ENCODE results near the gene BLTP2. TPM values are rescaled to one million over a fixed set of nuclear protein-coding genes. Genes with fewer than 3 reads are reported as not detected.

BLTP2 gene
- polyA plus RNA-seq, 1 of the 3 experiments (the other 2 are of a cell fraction): 46.4 TPM

GRCh38 chr17:28622186-28622585, 22.8 kb downstream of the BLTP2 start:
- POLR2A ChIA-PET: no interaction called here
- H3K9me2 ChIP-seq: no peaks in the 10 kb centered on the region
- no peaks in the 10 kb centered on the region; the same call in 1 of the 2 replicates for H3K79me2 ChIP-seq (ENCODE audit: insufficient read depth)
- H3K27ac ChIP-seq (ENCODE audit: low read depth in 2 of 2, low read length in 1 of 2): no peak overlapping the region
- no peaks in the 10 kb centered on the region for H3K27me3 ChIP-seq (ENCODE audit: insufficient read depth)
- TF ChIP-seq MEF2A (IDR thresholded peaks at IDR 0.05; ENCODE audit: borderline replicate concordance, low read depth): no peak
- H3K4me2 ChIP-seq: no peak overlapping the region
- WGBS (ENCODE audit: low lambda C conversion rate): 100% methylated on average over 3 of the region's 3 CpGs
- no peak overlapping the region for H2AFZ ChIP-seq (ENCODE audit: low read depth)
- CTCF ChIA-PET: interaction anchor here (1.2 to 7.0 kb wide), 2 partner anchors 11 to 22 kb away, joined by 6 to 37 read pairs; no protein-coding TSS in a partner anchor
- H3K36me3 ChIP-seq (replicated peaks in 1 of 2; ENCODE audit: control insufficient read depth in 1 of 2, insufficient read depth in 2 of 2, low read length in 1 of 2): peaks cover 71 to 79% of the 10 kb centered on the region in 2 experiments
- H3K9ac ChIP-seq: no peak overlapping the region
- H4K20me1 ChIP-seq (ENCODE audit: insufficient read depth): no peaks in the 10 kb centered on the region
- no peak for DNase-seq
- no peak overlapping the region for H3K4me3 ChIP-seq (ENCODE audit: low read depth in 2 of 2, low read length in 1 of 2)
- H3K4me1 ChIP-seq (ENCODE audit: control insufficient read depth in 1 of 2, insufficient read depth in 2 of 2, low read depth in 1 of 2, low read length in 1 of 2): no peaks in the 10 kb centered on the region
- no peaks in the 10 kb centered on the region for H3F3A ChIP-seq (replicated peaks; ENCODE audit: insufficient read depth)
- H3K9me3 ChIP-seq: no peaks in the 10 kb centered on the region

GRCh38 chr17:28620010-28620409, 24.9 kb downstream of the BLTP2 start:
- Histone ChIP-seq H3K9ac (no peak overlapping the region), H3K9me2 (no peaks in the 10 kb centered on the region), H3K4me1 (ENCODE audit: control insufficient read depth in 1 of 2, insufficient read depth in 2 of 2, low read depth in 1 of 2, low read length in 1 of 2) (no peaks in the 10 kb centered on the region), H3K27ac (ENCODE audit: low read depth in 2 of 2, low read length in 1 of 2) (no peak overlapping the region), H3K27me3 (ENCODE audit: insufficient read depth) (no peaks in the 10 kb centered on the region), H3K36me3 (replicated peaks in 1 of 2; ENCODE audit: control insufficient read depth in 1 of 2, insufficient read depth in 2 of 2, low read length in 1 of 2) (peaks cover 79 to 88% of the 10 kb centered on the region in 2 experiments), H4K20me1 (ENCODE audit: insufficient read depth) (no peaks in the 10 kb centered on the region), H3K4me2 (no peak overlapping the region), H3K9me3 (no peaks in the 10 kb centered on the region), H3K4me3 (ENCODE audit: low read depth in 2 of 2, low read length in 1 of 2) (no peak overlapping the region; a peak in 1 of 4 replicates), H3F3A (replicated peaks; ENCODE audit: insufficient read depth) (no peaks in the 10 kb centered on the region), H3K79me2 (ENCODE audit: insufficient read depth) (no peaks in the 10 kb centered on the region; the same call in 1 of the 2 replicates), H2AFZ (ENCODE audit: low read depth) (no peak overlapping the region)
- TF ChIP-seq RXRA (IDR thresholded peaks at IDR 0.05; ENCODE audit: borderline replicate concordance, low read depth) (no peak), FOXJ3 (CRISPR knock-in tag; IDR thresholded peaks at IDR 0.05) (no peak), POLR2AphosphoS5 (IDR thresholded peaks at IDR 0.05; ENCODE audit: low read depth, low read length) (no peak)
- WGBS (ENCODE audit: low lambda C conversion rate): 66% methylated on average over 2 of the region's 2 CpGs
- ChIA-PET POLR2A (no interaction called here), CTCF (interaction anchor here (7.0 kb wide), 1 partner anchor 8 kb away, joined by 37 read pairs; no protein-coding TSS in a partner anchor)
- DNase-seq: no peak

DNA sequence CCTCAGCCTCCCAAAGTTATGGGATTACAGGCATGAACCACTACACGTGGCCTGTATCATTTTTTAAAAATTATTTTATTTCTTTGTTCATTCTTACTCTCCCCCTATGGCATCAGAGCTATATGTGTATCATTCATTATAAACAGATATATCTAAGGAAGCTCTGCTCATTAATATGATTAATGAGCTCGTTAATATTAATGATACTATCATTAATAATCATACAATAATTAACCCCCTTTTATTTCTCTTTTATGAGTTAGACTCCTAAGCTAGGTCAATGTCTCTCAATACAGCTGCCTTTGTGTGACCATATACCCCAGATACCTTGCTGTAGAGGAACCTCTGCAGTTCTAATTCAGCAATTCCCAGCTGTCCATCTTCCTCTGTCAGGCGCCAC, 26.5 kb downstream of the BLTP2 start:
- no peak for DNase-seq
- Histone ChIP-seq H3K4me3 (ENCODE audit: low read depth in 2 of 2, low read length in 1 of 2) (no peak overlapping the region), H4K20me1 (ENCODE audit: insufficient read depth) (no peaks in the 10 kb centered on the region), H3K4me1 (ENCODE audit: control insufficient read depth in 1 of 2, insufficient read depth in 2 of 2, low read depth in 1 of 2, low read length in 1 of 2) (no peaks in the 10 kb centered on the region), H3K9ac (no peak overlapping the region), H3K79me2 (ENCODE audit: insufficient read depth) (no peaks in the 10 kb centered on the region; the same call in 1 of the 2 replicates), H3K4me2 (no peak overlapping the region), H3K27ac (ENCODE audit: low read depth in 2 of 2, low read length in 1 of 2) (no peak overlapping the region), H3K36me3 (replicated peaks in 1 of 2; ENCODE audit: control insufficient read depth in 1 of 2, insufficient read depth in 2 of 2, low read length in 1 of 2) (peaks cover 71 to 88% of the 10 kb centered on the region in 2 experiments), H3K9me2 (no peaks in the 10 kb centered on the region), H3F3A (replicated peaks; ENCODE audit: insufficient read depth) (no peaks in the 10 kb centered on the region), H3K9me3 (no peaks in the 10 kb centered on the region), H2AFZ (ENCODE audit: low read depth) (no peak overlapping the region), H3K27me3 (ENCODE audit: insufficient read depth) (no peaks in the 10 kb centered on the region)
- POLR2A ChIA-PET: no interaction called here
- CTCF ChIA-PET: interaction anchor here (0.6 to 7.0 kb wide), 6 partner anchors 7 to 71 kb away, joined by 3 to 37 read pairs (median 4); no protein-coding TSS in a partner anchor
- TF ChIP-seq JUND (IDR thresholded peaks at IDR 0.05) (no peak), FOSL2 (IDR thresholded peaks at IDR 0.05; ENCODE audit: borderline replicate concordance, low read depth) (no peak), GATA2 (CRISPR knock-in tag; IDR thresholded peaks at IDR 0.05) (no peak)
- WGBS (ENCODE audit: low lambda C conversion rate): 81% methylated on average over 3 of the region's 3 CpGs

All from SK-N-SH (cell line).